GM18870 (cell line): ENCODE measurements around the gene GLIS1.

ENCODE experiments used
- ATAC-seq: cut with Tn5 transposase; IDR thresholded peaks from one replicate; pipeline ENCODE4 v1.9.1; 2021; ENCODE audit warnings: moderate library complexity; ENCODE audit not compliant: unreplicated experiment

The GLIS1 gene

DNA sequence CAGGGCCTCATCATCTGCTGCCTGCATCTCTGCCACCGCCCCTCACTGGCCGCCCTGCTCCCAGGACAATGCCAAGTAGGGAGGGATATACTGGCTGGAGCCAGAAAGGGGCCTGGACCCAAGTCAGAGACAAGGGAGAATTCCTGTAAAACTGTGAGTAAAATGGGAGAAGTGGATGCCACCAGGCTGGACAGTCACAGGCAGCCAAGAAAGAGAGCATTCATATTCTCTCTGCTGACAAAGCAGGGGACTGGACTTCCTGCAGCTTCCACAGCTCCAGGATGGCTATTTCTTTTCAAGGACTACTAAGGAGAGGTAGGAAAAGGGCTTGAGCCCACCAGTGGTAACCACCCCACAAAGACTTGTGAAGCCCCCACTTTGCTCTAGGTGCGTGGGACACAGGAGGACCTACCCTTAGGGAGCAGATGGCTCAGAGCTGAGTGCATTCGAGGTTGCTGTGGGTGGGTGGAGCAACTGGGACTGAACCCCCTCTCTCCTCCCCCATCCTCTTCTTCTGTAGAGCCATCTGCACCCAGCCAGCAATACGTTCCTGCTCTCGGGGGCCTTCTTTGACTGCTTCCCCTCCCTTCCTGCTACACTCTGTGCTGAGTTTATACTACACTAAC is 57.5 kb downstream of the GLIS1 start:
- ATAC-seq, result no peak

DNA sequence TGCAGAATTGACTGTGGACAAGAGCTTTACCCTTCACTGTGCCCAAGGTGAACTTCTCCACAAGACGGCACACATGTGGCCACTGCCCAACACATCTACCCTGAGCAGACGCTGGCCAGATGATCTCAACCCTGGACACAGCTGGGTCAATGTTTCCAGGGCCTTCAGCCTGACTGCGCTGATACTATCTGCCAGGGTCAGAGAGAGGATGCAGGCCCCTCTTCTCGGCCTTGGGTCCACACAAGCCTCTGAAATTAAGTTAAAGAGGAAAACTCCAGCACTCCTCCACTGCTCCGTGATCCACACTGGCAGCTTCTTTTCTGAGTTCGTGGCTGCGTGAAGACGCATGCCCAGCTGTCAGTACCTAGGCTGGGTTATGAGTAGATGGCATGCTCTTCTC is 58.1 kb downstream of the GLIS1 start:
- ATAC-seq, result no peak

DNA sequence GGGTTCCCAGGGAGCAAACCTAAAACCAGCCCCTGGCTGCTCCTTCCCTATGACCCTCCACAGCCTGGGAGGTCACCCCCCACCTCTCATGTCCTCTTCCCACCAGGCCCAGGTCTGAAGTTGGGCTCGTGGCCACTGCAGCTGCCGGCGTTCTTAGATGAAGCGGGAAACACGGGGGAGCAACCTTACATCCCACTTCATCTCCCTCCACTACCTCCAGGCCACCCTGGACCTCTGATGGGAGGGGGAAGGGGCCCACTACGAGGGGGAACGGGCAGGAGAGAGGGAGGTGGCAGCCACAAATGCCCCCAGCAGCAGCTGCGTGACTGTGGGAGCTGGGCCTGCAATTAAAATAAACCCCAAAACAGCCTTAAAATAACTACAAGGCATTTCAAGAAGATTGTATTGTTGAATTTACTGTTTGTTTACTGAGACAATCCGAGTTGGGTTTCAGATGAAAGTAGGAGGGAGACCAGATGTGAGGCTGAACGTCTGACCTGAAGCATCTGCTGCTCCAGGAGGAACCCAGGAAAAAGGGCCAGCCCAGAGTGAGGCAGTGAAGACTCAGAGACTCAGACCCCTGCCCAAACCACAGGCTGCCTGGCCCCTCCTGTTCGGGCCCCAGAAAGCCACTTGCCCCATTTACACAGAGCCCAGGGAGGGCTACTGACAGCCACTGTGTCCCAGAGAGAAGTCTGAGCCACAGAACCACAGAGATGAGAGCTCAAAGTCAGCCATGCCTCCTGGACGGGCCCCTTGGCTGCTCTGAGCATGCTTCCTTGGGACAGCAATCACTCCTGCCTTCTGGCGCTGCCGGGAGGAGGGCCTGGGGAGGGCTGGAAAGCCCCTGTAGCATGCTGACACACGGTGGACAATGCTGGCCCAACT is 59.8 kb downstream of the GLIS1 start:
- ATAC-seq, result no peak

DNA sequence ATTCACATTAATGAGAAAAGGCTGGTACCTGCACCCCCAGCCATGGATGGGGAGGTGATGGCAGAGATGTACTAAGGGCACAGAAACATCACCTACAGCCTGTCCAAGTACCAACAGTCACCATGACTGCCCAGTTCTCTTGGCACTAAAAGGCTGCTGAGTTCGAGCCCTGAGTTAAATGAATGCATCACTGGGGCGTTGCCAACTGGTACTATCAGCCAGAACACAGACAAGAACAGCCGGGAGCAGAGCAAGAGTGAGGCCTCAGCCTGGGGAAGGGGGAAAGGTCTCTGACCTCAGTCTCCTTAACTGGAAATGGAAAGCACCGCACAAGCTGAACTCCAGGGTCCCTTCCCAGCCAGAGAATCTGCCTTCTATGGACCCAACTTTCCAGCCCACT is 60.5 kb downstream of the GLIS1 start:
- ATAC-seq, result no peak

DNA sequence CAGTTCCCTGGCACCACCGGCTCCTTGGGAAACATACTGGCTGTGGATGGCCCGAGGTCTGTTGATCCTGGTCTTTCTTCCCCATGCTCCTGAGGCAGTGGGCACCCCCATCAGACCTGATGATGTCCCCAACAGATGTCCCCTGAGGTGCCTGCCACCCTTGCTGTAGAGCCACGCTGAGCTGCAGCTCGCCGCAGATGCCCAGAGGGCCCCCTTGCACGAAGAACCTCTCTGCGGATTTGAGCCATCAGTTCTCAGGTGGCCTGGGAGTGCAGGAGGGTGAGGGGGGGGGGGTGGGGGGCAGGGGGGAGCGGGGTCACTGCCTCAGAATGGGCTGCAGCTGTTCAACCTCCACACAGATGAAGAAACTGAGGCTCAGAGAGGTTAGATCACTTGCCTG is 60.9 kb downstream of the GLIS1 start:
- no peak for ATAC-seq

DNA sequence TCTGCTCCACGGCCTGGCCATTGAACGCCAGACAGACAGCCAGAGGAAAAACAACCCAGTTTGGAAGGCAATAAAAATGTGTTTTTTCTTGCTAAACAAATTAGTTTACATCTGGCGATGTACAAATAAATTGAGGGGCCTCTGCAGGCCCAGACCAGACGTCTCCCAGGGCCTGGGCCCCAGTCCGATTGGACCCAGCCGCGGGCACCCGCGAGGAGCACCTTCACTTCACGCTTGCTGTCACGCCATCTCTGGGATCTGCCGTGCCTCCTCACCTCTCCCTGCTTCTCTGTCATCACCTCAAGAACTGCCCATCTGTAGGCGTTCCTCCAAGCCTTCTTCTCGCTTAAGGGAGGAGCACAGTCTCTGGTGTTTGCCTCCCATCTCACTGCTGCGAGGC is 61.5 kb downstream of the GLIS1 start:
- no peak for ATAC-seq

DNA sequence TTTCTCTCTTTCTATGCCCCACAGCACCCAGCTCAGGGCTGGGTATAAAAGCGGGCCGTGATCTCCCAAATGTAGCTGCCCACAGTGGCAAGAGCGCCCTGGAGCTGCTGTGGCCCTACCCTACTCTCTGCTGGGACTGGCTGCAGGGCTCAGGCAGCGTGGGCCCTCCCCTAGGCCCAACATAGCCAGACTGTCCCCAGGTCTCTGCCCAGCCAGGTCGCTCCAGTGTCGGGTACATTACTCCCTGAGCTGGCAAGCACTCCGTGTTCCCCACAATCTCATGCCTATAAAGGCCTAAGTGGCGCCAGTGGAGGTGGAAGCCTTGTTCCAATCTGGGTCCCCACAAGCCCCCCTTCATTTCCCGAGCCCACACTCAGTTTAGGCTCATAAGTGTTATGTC is 66.2 kb downstream of the GLIS1 start:
- ATAC-seq, result no peak

DNA sequence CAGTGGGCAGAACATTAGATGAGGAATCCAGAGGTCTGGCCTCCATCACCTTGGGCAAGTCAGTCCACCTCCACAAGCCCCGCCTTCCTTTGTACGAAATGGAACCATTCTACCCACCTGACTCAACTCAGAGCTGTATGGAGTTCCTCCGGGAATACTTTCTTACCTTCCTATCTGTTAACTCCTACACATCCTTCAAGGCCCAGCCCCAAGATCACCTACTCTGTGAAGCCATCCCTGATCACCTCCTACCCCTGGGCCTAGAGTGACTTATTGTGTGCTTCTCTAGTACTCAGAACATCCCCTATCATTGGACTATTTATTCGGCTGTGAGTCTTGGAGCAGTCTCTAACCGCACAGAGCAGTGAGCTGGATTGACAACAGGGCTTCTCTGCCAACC is 66.7 kb downstream of the GLIS1 start:
- ATAC-seq, result no peak

DNA sequence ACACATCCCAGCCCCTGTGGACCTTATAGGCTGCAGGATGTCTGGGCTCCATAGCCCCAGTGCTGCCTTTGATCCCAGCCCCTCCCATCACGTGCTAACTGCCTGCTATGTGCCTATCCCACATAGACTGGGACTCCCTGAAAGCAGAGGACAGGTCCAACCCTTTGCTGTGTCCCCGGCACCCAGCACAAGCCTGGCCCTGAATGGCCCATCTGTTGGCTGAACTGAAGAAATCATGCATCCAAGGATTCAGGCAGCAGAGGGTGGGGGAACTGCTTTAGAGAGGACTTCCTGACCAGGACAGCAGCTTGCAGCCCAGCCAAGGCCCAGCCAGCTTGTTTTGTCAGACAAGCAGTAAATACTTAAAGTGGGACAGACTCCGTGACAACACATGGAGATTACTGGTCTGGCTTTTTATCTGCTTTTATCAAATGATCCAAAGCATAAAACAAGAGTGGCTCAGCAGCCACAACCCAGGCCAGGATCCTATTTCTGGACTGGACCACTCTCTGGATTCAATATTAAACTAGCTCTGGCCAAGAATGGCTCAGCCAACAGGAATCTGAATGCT is 69.3 kb downstream of the GLIS1 start:
- no peak for ATAC-seq

DNA sequence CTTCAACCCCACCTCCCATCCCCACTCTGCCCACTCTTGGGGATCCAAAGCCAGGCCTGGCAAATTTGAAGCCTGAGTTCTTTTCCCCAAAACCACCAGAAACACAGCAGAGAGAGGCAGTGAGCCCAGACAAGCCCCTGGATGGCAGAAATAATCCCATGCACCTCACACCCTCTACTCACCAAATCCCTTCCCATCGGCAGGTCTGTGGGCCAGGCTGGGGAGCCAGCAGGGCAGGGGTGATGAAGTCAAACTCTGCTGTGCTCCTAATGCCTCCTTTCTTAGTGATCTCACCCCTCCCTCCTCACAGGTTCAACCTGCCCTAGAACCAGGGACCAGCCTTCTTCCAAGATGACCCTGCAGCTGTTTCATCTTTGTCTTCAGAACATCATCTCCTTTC is 72.4 kb downstream of the GLIS1 start:
- ATAC-seq, result no peak

DNA sequence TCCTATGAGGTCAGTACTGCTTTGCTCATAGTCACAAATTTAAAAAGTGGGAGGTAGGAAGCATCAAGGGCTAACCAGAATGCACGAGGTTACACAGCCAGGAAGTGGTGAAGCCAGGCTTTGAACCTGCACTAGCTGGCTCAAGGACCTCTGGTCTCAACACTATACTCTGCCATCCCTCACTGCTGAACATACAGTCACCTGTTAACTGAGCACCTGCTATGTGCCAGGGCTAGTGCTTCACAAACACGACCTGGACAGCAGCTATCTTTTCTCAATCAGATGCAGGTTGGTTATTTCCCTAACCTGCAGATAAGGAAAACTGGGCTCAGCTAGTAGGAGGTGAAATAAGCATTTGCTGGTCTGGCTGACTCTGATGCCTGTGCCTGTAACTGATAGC is 73.0 kb downstream of the GLIS1 start:
- no peak for ATAC-seq

DNA sequence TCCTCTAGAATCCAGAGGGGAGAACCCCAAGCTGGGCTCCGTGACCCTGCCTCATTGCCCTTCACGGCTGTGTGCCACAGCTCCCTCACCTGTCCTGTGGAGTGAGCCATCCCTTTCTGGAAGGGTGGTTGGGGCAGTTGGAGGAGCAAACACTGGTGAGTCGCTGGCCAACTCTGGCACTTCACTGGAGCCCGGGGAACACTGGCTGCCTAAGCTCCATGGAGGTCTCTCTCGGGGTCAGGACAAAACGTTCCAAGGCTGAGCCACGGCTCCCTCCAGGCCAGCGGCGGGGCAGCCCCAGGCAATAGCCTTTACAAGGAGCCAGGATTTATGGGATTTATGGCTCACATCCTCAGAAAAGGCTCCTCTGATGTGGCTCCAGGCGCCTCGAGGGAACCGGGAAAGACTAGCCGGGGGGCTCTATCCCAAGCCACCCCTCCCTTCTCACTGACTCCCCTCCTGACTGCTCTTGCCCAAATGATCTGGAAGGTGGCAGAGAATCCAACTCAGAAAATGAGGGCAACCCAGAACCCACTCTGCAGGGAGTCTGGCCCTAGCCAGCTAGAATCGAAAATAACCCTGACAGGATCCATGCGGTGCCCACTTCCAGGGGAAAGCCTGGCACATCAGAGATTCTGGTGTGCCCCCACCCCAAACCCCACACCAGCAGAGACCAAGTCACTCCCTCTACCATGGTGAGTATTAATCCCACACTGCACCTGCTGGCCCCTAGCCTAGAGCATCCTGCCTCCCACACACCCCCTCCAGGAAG is 75.2 kb downstream of the GLIS1 start:
- no peak for ATAC-seq

DNA sequence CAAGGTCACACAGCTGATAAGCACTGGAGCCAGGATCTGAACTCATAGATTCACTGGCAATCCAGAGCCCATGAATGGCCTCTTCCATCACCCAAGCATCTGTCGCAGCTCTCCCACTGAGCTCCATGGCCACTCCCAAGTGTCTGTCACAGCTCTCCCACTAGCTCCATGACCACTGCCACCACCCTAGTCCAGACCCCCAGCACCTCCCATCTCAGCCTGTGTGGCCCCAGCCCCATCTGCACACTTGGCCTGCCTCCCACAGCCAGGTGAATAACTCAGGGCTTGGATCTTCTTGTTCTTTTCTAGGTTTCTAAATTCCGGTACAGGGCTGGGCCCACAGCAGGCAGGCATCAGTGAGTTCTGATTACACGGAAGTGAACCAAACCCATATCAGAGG is 76.0 kb downstream of the GLIS1 start:
- ATAC-seq, result no peak

DNA sequence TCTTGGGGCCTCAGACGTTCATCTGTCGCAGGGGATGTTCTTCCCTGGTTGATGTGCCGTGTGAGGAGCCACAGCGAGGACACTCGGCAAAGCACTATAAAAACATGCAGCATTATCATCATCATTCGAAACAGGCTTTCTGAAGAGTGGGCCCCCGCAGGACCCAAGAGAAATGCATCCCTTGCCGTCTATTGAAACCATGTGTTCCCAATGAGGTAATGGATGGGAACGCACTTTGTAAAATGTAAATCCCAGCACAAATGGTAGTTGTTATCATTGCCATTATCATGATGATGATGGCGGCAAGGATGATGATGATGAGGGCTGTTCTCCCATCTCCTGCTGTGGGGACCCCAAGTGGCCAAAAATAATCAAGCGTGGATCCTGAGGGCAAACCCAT is 76.8 kb downstream of the GLIS1 start:
- no peak for ATAC-seq

DNA sequence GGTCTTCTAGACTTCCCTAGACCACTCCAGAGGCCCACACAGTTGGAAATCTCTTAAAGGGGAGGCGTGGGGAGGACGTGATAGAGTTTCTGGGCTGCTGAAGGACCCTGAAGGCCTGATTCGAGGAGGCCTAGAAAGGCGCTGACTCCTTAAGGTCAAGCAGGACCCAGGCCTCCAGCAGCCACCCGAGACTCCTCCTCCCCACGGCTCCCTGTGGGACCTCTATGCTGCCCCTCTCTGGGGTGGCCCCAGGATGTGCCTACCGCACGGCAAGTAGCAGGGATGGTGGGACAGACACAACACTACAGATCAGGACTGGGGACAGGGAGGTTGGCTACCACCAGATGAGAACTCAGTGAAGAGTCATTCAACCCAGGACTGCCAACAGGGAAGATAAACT is 77.5 kb downstream of the GLIS1 start:
- ATAC-seq, result no peak

DNA sequence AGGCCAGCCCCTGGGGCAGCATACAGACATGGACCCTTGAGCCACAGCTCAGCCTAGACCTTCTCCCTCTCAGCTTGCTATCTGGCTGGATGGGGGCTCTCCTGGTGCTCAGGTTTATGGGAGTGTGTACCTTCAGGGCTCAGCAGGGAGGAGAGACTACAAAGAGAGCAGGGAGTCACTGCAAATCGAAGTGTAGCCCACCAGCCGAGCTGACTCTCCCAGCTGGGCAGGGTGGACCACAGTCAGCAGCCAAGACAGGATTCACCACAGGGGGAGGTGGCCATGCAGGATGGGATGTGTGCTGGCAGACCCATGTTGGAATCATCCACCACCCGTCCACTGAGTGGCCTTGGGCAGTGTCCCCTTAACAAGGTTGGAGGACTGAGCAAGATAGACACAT is 78.3 kb downstream of the GLIS1 start:
- ATAC-seq, result no peak

DNA sequence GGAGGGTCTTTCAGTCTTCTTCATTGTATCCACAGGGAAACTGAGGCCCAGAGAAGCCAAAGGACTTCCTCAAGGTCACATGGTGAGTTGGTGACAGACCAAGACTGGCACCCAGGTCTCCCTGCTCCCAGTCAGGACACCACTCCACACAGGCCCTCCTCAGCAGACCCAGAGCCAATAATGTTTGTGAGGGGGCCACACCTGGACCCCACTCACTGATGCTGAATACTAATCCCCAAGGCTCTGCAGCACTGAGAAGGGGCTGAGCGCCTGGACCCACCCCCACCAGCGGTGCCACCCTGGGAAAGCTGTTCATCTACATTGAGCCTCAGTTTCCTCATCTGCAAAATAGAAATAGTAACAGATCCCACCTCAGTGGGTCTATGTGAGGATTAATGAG is 79.5 kb downstream of the GLIS1 start:
- ATAC-seq, result no peak

DNA sequence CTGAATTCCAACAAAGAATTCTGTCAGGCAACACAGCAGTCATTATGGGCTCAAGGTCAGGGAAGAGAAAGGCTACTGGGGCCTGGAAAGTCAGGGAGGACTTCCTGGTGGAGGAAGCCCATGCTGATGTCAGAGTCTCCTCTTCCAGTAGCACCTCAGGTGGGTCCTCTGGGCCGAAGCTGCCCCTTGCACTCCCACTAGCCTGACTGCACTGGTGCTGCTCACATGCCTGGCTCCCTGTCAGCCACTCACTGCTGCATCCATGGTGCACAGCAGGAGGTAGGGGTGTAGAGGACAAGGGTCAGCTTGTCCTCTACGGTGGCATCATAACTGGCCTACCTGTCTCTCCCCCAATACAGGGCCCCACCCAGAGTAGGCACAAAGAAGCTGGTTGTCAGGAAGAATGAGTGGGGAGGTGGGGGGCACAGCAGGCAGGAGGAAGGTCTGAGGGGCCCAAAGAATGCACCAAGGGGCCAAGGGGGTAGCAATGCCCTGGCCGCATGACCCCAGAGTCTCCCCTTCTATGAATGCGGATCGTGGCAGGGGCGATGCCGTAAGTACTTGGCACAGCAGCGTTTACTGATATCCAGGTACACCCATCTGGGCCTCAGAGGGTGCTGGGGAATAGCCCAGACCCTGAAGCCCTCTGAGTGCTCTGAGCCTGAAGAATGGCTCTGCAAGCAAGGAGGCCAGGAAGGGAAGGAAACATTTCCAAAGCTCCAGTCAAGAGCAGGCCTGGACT is 80.3 kb downstream of the GLIS1 start:
- no peak for ATAC-seq

DNA sequence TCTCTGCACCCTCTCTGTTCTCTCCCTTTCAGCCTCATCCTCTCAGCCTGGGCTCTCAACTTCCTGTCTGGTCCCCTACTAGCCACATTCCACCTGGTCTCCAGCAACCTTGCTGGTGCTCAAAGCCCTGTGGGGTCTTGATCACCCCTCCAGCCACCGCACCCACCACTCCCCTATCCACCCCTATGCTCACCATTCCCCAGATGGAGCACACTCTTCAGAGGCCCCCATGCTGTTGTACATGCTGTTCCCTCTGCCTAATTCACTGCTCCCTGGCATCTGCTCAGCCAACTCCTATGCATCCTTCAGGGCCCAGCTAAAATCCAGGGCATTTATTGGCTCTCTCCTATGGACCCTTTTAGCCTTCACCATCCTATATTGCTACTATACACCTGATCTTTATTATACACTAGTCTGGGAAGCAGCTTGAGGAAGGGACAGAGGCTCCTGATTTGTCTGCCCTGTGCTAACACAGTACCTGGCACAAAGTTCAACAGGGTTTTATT is 81.0 kb downstream of the GLIS1 start:
- no peak for ATAC-seq

DNA sequence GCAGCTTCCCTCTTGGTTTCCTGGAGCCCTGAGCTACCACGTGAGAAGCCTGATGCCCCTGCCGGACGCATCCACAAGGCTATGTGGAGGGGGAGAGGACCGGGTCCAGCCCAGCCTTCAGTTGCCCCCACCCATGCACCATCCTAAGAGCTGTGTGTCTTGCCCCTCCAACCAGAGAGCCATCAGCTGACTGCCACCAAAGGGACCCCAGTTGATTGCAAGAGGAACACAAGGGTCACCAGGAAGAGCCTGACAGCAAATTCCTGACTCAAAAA is 81.5 kb downstream of the GLIS1 start:
- ATAC-seq, result no peak
